Measurements from ENCODE around the gene PDE3B. TPM values are rescaled to one million over a fixed set of nuclear protein-coding genes. Genes with fewer than 3 reads are reported as not detected.

PDE3B gene
- total and polyA plus RNA-seq, 2 of the 8 experiments (the other 6 are each of a cell fraction or from before 2014, with no cell fraction given): 2.7 to 10.9 TPM

DNA sequence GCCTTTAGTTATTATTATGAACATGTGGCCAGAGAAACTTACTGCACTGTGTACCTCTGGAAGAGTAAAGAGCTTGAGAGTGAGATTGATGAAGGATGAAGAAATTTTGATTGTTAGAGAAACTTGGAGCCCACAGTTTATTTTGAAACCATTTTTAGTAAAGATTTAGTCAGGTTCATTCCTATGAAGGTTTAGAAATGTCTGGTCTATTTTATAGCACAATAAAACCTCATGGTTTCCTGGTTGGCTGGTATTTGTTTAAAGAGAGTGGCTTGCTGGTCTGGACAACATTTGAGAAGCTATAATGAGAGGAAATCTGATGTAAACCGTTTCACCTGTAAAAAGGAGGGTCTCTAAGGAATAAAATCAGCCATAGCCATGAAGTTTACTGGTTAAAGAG, 8.8 kb upstream of the PDE3B start:
- no peaks in the 10 kb centered on the region for H3K79me1 ChIP-seq (ENCODE audit: low read depth, low read length)
- no peak overlapping the region for H2BK120ac ChIP-seq (replicated peaks; ENCODE audit: low read depth, low read length)
- ChIA-PET POLR2A (ENCODE audit: partially characterized antibody) (interaction anchor here (1.0 to 1.7 kb wide), 3 partner anchors 9 to 271 kb away, joined by 3 to 9 read pairs (median 3); partner anchors contain the start of gene PDE3B), CTCF (ENCODE audit: partially characterized antibody) (interaction anchor here (1.0 to 2.9 kb wide), 3 partner anchors 10 to 273 kb away, joined by 3 to 8 read pairs (median 3); partner anchors contain the start of gene PDE3B)
- no peaks in the 10 kb centered on the region for H3K23me2 ChIP-seq (ENCODE audit: low read depth, low read length)
- no peak overlapping the region for H2AK5ac ChIP-seq (ENCODE audit: low read depth, low read length)
- FAIRE-seq (no peak), DNase-seq (ENCODE audit: low read depth in 1 of 2, low spot score in 2 of 2) (no peak)
- H3K36me3 ChIP-seq (ENCODE audit: control insufficient read depth in 2 of 4, insufficient read depth in 4 of 4, low read length in 3 of 4): no peaks in the 10 kb centered on the region
- H2BK15ac ChIP-seq (ENCODE audit: low read length): no peak overlapping the region
- H2AFZ ChIP-seq (ENCODE audit: low read length): no peak overlapping the region
- no peak overlapping the region for H3K9ac ChIP-seq (replicated peaks in 1 of 4; ENCODE audit: extremely low read depth in 1 of 4, low read depth in 3 of 4, low read length in 3 of 4)
- H3K9me3 ChIP-seq (ENCODE audit: insufficient read depth in 2 of 2, low read depth in 1 of 2, low read length in 1 of 2): no peaks in the 10 kb centered on the region
- no peak overlapping the region for H4K91ac ChIP-seq (replicated peaks; ENCODE audit: insufficient read length, low read length)
- no peak overlapping the region for H3K4me3 ChIP-seq (ENCODE audit: extremely low read depth in 1 of 4, insufficient read depth in 2 of 4, low read depth in 3 of 4, low read length in 4 of 4)
- no peak overlapping the region for H3K4ac ChIP-seq (replicated peaks; ENCODE audit: insufficient read length, low read depth, low read length)
- H4K8ac ChIP-seq (ENCODE audit: extremely low read depth, insufficient read depth, low read length): no peak overlapping the region
- no peak overlapping the region for H3K56ac ChIP-seq (replicated peaks; ENCODE audit: insufficient read length, low read depth, low read length)
- no peaks in the 10 kb centered on the region for H3K4me1 ChIP-seq (replicated peaks in 1 of 4; ENCODE audit: control insufficient read depth in 3 of 4, insufficient read depth in 4 of 4, low read length in 3 of 4)
- no peaks in the 10 kb centered on the region for H3K27me3 ChIP-seq (replicated peaks in 1 of 4; ENCODE audit: control insufficient read depth in 3 of 4, extremely low read depth in 1 of 4, insufficient read depth in 3 of 4, low read length in 3 of 4)
- no peak overlapping the region for H3K27ac ChIP-seq (ENCODE audit: low read depth, low read length)
- no peak overlapping the region for H3K23ac ChIP-seq (ENCODE audit: insufficient read length)
- H2BK12ac ChIP-seq (ENCODE audit: low read depth, low read length): no peak overlapping the region
- no peak overlapping the region for H3K18ac ChIP-seq (ENCODE audit: extremely low read depth, low read length)
- H3K79me2 ChIP-seq (ENCODE audit: control insufficient read depth in 1 of 2, insufficient read depth in 2 of 2, low read length in 2 of 2): no peaks in the 10 kb centered on the region
- H3K4me2 ChIP-seq (ENCODE audit: insufficient read depth in 1 of 2, low read depth in 2 of 2, low read length in 2 of 2): no peak overlapping the region
- no peak overlapping the region for H4K5ac ChIP-seq (ENCODE audit: insufficient read length, low read depth, low read length)
- 70% methylated on average over 1 of the region's 1 CpG; no CpG with 5 or more reads in 1 of the 2 experiments for WGBS, 2 experiments (ENCODE audit: extremely low coverage in 1 of 2, insufficient coverage in 1 of 2, insufficient read length in 1 of 2, insufficient replicate concordance in 2 of 2, low coverage in 1 of 2, low lambda C conversion rate in 2 of 2, missing lambda C conversion rate in 1 of 2)
- H2BK5ac ChIP-seq (ENCODE audit: low read depth, low read length): no peak overlapping the region
- peaks cover 0 to 2% of the 10 kb centered on the region in 2 experiments for H4K20me1 ChIP-seq (replicated peaks in 1 of 2; ENCODE audit: control insufficient read depth in 1 of 2, insufficient read depth in 2 of 2, low read length in 2 of 2)
- no peak overlapping the region for H3K14ac ChIP-seq (ENCODE audit: insufficient read length)
- no peak overlapping the region for H2BK20ac ChIP-seq (ENCODE audit: low read length)
- TF ChIP-seq RFX5 (IDR thresholded peaks at IDR 0.05; ENCODE audit: borderline replicate concordance, low read depth, low read length) (no peak), TCF12 (IDR thresholded peaks at IDR 0.05; ENCODE audit: low read depth, low read length) (no peak), POLR2A (IDR thresholded peaks at IDR 0.05; ENCODE audit: control extremely low read depth in 1 of 2, low read depth in 2 of 2, low read length in 2 of 2) (no peak), NRF1 (IDR thresholded peaks at IDR 0.05; ENCODE audit: low read depth, low read length) (no peak), SIN3A (conservative IDR thresholded peaks at IDR 0.05 in 1 of 2, IDR thresholded peaks at IDR 0.05 in 1 of 2; ENCODE audit: low read depth in 1 of 2, low read length in 2 of 2) (no peak), EZH2 (IDR thresholded peaks at IDR 0.05; ENCODE audit: low read depth, low read length, severe bottlenecking) (no peak), BRCA1 (IDR thresholded peaks at IDR 0.05; ENCODE audit: low read depth, low read length) (no peak), MAFK (IDR thresholded peaks at IDR 0.05; ENCODE audit: low read depth, low read length) (no peak), SIX5 (IDR thresholded peaks at IDR 0.05; ENCODE audit: low read depth, low read length) (no peak), SP4 (IDR thresholded peaks at IDR 0.05; ENCODE audit: low read length) (no peak), CBX8 (IDR thresholded peaks at IDR 0.05; ENCODE audit: borderline replicate concordance, low read depth, low read length) (no peak), CHD1 (IDR thresholded peaks at IDR 0.05; ENCODE audit: low read depth, low read length) (no peak), EP300 (IDR thresholded peaks at IDR 0.05; ENCODE audit: borderline replicate concordance in 1 of 2, low read depth in 2 of 2, low read length in 2 of 2) (no peak), HDAC6 (IDR thresholded peaks at IDR 0.05; ENCODE audit: low read depth, low read length) (no peak), JUN (IDR thresholded peaks at IDR 0.05; ENCODE audit: low read depth, low read length) (no peak), POU5F1 (IDR thresholded peaks at IDR 0.05; ENCODE audit: low read depth, low read length) (no peak)

Measured in H1 (cell line).